ENCODE data around the gene NSRP1. TPM values are rescaled to one million over a fixed set of nuclear protein-coding genes. Genes with fewer than 3 reads are reported as not detected.
"Not testable (repeated sequence)": the region's sequence is repeated elsewhere in the genome, so short reads cannot be mapped to it uniquely, and the experiment has no call there.

NSRP1 gene
- total RNA-seq, 1 donor from 2014 or later: 44.2 TPM

DNA sequence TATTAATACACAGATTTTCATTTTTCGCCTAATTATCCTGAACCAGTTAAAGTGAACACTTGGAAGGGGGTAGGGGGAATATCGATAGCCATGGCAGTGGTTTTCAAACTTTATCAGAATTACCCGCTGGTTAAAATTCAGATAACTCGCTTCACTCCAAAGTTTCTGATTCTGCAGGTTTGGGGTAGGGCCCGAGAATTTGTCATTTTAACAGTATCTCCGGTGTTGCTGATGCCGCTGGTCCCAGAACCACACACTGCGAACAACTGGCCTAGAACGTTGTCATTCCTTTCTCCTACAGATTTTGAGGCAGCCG, 313 bp upstream of the NSRP1 start:
- H3K4me3 Mint-ChIP-seq: peak overlapping the region; percentile 97
- intact Hi-C loops (cut with micrococcal nuclease): loop anchor here (2.0 to 5.0 kb wide), 2 partner anchors 176 to 262 kb away; partner anchors contain the start of genes BLMH and CPD
- H3K27me3 Mint-ChIP-seq: no peaks in the 10 kb centered on the region
- peaks cover 29% of the 10 kb centered on the region for H3K36me3 Mint-ChIP-seq (ENCODE audit: low read depth)
- H3K4me1 Mint-ChIP-seq: peaks cover 38% of the 10 kb centered on the region
- ChIA-PET POLR2A (no interaction called here), CTCF (no interaction called here)
- ATAC-seq (ENCODE audit: low read depth) (peak; percentile 12), DNase-seq (no peak)
- H3K9me3 Mint-ChIP-seq: no peaks in the 10 kb centered on the region
- peak overlapping the region; percentile 97 for H3K27ac Mint-ChIP-seq
- TF ChIP-seq, protein P1, sequence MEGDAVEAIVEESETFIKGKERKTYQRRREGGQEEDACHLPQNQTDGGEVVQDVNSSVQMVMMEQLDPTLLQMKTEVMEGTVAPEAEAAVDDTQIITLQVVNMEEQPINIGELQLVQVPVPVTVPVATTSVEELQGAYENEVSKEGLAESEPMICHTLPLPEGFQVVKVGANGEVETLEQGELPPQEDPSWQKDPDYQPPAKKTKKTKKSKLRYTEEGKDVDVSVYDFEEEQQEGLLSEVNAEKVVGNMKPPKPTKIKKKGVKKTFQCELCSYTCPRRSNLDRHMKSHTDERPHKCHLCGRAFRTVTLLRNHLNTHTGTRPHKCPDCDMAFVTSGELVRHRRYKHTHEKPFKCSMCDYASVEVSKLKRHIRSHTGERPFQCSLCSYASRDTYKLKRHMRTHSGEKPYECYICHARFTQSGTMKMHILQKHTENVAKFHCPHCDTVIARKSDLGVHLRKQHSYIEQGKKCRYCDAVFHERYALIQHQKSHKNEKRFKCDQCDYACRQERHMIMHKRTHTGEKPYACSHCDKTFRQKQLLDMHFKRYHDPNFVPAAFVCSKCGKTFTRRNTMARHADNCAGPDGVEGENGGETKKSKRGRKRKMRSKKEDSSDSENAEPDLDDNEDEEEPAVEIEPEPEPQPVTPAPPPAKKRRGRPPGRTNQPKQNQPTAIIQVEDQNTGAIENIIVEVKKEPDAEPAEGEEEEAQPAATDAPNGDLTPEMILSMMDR (IDR thresholded peaks at IDR 0.05): no peak

DNA sequence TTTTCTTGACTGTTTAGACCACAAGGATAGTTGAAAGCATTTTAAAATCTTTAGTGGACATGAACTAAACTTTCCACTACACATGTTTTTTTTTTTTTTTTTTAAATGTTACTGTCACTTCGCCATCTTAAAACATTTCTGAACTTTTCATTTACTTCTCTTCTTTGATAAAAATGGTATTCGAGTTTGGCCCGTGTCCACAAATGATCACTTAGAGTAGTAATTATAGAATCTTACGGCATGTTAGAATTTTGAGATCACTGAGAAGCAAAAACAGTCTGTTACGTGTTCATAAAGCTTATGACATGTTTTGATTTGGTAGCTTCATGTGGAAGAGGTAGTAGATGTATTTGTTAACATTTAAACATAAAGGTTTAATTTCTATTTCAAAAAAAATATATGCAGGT, 1.1 kb downstream of the NSRP1 start:
- Mint-ChIP-seq H3K9me3 (no peaks in the 10 kb centered on the region), H3K27me3 (no peaks in the 10 kb centered on the region), H3K4me1 (peaks cover 44% of the 10 kb centered on the region), H3K36me3 (ENCODE audit: low read depth) (peaks cover 34% of the 10 kb centered on the region), H3K4me3 (peak overlapping the region; percentile 97), H3K27ac (peak overlapping the region; percentile 97)
- ChIA-PET CTCF (interaction anchor here (0.9 to 2.2 kb wide), 5 partner anchors 10 to 219 kb away, joined by 3 to 7 read pairs (median 4); no protein-coding TSS in a partner anchor), POLR2A (interaction anchor here (0.7 to 1.6 kb wide), 5 partner anchors 13 to 1385 kb away, joined by 4 to 10 read pairs (median 6); partner anchors contain the start of gene GOSR1)
- ATAC-seq (ENCODE audit: low read depth) (no peak), DNase-seq (no peak)
- TF ChIP-seq, protein P1 (IDR thresholded peaks at IDR 0.05): no peak
- intact Hi-C loops (cut with micrococcal nuclease): loop anchor here (2.0 to 5.0 kb wide), 2 partner anchors 175 to 261 kb away; partner anchors contain the start of genes BLMH and CPD

DNA sequence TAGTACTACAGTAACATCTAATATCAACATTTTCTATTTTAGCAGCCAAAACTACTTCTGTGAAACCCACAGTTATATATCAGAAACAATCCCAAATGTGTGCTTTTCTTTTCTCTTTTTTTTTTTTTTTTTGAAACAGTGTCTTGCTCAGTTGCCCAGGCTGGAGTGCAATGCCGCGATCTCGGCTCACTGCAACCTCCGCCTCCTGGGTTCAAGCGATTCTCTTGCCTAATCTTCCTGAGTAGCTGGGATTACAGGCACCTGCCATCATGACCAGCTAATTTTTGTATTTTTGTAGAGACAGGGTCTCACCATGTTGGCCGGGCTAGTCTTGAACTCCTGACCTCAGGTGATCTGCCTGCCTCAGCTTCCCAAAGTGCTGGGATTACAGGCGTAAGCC, 2.0 kb downstream of the NSRP1 start:
- Mint-ChIP-seq H3K4me1 (peaks cover 47% of the 10 kb centered on the region), H3K36me3 (ENCODE audit: low read depth) (peaks cover 38% of the 10 kb centered on the region), H3K4me3 (peak overlapping the region; percentile 97), H3K27ac (peak overlapping the region; percentile 24)
- not testable (repeated sequence) for DNase-seq; ATAC-seq (ENCODE audit: low read depth); H3K9me3 Mint-ChIP-seq; H3K27me3 Mint-ChIP-seq
- ChIA-PET CTCF (interaction anchor here (0.9 to 2.2 kb wide), 4 partner anchors 9 to 218 kb away, joined by 3 to 7 read pairs (median 4); no protein-coding TSS in a partner anchor), POLR2A (interaction anchor here (0.7 to 1.0 kb wide), 2 partner anchors 15 to 1776 kb away, joined by 3 to 4 read pairs; no protein-coding TSS in a partner anchor)
- intact Hi-C loops (cut with micrococcal nuclease): loop anchor here (5.0 kb wide), 1 partner anchor 174 kb away; the partner anchor contains the start of gene BLMH

DNA sequence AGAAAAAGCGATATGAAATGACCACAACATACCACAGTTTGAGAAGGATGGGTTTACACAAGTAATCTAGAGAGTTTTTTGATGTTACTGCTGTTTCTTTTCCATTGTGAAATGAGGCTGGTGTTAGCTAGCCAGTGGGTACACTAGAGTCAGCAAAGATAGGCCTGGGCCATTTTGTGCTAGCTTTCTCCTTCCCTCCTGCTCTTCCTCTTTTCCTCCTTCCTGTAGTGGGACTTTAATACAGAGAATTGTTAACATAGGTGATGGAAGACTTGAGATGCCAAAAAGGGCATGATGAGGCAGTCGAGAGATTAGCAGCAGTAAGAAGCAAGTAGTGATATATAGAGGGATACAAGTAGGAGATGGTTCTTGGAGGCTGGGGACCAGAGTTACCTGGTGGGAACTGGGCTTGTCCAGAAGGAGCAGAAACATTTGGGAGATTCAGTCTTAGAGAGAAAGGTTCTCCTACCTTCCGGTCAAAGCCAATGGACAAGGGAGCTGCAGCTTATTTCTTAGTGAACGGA, 7.7 kb downstream of the NSRP1 start:
- DNase-seq (no peak), ATAC-seq (ENCODE audit: low read depth) (no peak)
- TF ChIP-seq, protein P1 (IDR thresholded peaks at IDR 0.05): no peak
- Mint-ChIP-seq H3K36me3 (ENCODE audit: low read depth) (peaks cover 45% of the 10 kb centered on the region), H3K27ac (no peak overlapping the region), H3K4me1 (peaks cover 37% of the 10 kb centered on the region), H3K4me3 (no peak overlapping the region), H3K9me3 (no peaks in the 10 kb centered on the region), H3K27me3 (no peaks in the 10 kb centered on the region)
- intact Hi-C loops (cut with micrococcal nuclease): loop anchor here (10.0 kb wide), 1 partner anchor 590 kb away; no protein-coding TSS in a partner anchor
- POLR2A ChIA-PET: interaction anchor here (0.5 kb wide), 1 partner anchor 883 kb away, joined by 4 read pairs; no protein-coding TSS in a partner anchor
- CTCF ChIA-PET: interaction anchor here (1.1 to 3.7 kb wide), 13 partner anchors 9 to 212 kb away, joined by 3 to 65 read pairs (median 6); partner anchors contain the start of gene BLMH

DNA sequence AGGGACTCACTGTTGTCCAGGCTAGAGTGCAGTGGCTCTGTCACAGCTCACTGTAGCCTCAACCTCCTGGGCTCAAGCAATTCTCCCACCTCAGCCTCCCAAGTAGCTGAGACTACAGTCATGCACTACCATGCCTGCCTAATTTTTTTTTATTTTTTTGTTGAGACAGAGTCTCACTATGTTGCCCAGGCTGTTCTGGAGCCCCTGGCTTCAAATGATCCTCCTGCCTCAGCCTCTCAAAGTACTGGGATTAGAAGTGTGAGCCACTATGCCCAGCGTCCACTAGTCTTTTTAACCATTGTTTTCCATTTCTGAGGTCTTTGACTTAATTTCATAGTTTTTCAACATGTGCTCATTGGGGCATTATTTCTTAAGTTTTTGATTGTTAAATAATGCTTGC, 13.5 kb downstream of the NSRP1 start:
- H3K36me3 Mint-ChIP-seq (ENCODE audit: low read depth): peaks cover 56% of the 10 kb centered on the region

More for the DNA sequence above, 13.5 kb downstream of the NSRP1 start:
- Mint-ChIP-seq H3K27me3 (no peaks in the 10 kb centered on the region), H3K4me3 (no peak overlapping the region), H3K4me1 (peaks cover 12% of the 10 kb centered on the region), H3K27ac (no peak overlapping the region), H3K9me3 (no peaks in the 10 kb centered on the region)
- DNase-seq (no peak), ATAC-seq (ENCODE audit: low read depth) (no peak)
- CTCF ChIA-PET: no interaction called here
- intact Hi-C loops (cut with micrococcal nuclease): no loop called here
- POLR2A ChIA-PET: no interaction called here
- TF ChIP-seq, protein P1 (IDR thresholded peaks at IDR 0.05): no peak
